SU-DHL-6 (cell line): ENCODE results near the gene COL1A2.

Experiments used
- EZH2phosphoT487 ChIP-seq: fragments of 200-600 bp; sonication (generic), shearing (Covaris generic); conservative IDR thresholded peaks from 2 replicates; pipeline ENCODE4 v1.6.1; 2018; ENCODE audit warnings: mild to moderate bottlenecking, antibody characterized with exemption, low read length, moderate library complexity, mixed read lengths
- TF ChIP-seq, protein P1 (sequence below): fragments of 200-600 bp; sonication (generic); IDR thresholded peaks from one replicate; pipeline ENCODE4 v1.5.1; 2017; ENCODE audit warnings: antibody characterized with exemption, mild to moderate bottlenecking, low read length, moderate library complexity; ENCODE audit not compliant: insufficient read depth, poor library complexity, severe bottlenecking

DNA sequence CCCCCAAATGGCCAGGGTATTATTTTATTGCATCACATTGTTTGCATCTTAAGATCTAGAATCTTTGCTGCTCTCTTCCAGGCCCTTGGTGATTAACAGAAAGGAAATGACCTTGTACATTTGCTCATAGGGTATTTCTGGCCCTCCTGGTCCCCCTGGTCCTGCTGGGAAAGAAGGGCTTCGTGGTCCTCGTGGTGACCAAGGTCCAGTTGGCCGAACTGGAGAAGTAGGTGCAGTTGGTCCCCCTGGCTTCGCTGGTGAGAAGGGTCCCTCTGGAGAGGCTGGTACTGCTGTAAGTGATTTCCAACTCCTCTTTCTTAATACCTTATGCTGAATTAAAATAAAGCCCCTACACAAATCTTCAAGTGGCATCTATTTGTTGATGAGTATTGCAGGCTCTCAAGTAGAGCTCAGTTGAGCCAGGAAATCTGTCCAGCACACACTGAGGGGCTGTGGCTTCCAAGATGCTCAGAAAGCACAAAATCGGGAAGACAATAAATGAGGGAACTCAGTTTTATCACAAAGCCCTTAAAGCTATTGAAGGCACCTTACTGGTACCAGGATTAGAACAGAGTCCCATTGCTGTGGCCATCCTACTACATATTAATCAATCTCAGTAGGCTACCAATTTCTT is 28.2 kb downstream of the COL1A2 start:
- TF ChIP-seq, protein P1, sequence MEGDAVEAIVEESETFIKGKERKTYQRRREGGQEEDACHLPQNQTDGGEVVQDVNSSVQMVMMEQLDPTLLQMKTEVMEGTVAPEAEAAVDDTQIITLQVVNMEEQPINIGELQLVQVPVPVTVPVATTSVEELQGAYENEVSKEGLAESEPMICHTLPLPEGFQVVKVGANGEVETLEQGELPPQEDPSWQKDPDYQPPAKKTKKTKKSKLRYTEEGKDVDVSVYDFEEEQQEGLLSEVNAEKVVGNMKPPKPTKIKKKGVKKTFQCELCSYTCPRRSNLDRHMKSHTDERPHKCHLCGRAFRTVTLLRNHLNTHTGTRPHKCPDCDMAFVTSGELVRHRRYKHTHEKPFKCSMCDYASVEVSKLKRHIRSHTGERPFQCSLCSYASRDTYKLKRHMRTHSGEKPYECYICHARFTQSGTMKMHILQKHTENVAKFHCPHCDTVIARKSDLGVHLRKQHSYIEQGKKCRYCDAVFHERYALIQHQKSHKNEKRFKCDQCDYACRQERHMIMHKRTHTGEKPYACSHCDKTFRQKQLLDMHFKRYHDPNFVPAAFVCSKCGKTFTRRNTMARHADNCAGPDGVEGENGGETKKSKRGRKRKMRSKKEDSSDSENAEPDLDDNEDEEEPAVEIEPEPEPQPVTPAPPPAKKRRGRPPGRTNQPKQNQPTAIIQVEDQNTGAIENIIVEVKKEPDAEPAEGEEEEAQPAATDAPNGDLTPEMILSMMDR = no peak
- TF ChIP-seq EZH2phosphoT487 = no peak
